ENCODE measurements around the gene MARCKS.

DNA sequence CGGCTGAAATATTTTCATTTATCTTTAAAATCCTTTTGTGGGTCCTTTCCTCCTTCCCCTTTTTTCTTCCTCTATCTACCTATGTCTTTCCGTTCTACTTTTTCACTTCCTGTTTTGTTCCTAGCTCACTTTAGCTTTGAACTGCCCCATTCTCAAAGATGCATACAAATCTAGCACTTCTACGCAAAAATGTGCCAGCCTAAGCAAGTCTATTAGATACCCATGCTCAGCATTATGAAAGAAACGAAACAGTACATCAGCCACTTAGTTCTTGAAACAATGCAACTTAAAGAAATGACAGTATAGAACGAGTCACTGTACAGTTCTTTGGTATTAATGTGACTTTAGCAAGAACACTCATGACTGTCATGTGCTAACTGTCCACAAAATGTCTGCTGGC lies 47.3 kb upstream of the MARCKS start:
- TF ChIP-seq, protein P1, sequence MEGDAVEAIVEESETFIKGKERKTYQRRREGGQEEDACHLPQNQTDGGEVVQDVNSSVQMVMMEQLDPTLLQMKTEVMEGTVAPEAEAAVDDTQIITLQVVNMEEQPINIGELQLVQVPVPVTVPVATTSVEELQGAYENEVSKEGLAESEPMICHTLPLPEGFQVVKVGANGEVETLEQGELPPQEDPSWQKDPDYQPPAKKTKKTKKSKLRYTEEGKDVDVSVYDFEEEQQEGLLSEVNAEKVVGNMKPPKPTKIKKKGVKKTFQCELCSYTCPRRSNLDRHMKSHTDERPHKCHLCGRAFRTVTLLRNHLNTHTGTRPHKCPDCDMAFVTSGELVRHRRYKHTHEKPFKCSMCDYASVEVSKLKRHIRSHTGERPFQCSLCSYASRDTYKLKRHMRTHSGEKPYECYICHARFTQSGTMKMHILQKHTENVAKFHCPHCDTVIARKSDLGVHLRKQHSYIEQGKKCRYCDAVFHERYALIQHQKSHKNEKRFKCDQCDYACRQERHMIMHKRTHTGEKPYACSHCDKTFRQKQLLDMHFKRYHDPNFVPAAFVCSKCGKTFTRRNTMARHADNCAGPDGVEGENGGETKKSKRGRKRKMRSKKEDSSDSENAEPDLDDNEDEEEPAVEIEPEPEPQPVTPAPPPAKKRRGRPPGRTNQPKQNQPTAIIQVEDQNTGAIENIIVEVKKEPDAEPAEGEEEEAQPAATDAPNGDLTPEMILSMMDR (IDR thresholded peaks at IDR 0.05): no peak
- TF ChIP-seq EP300 (IDR thresholded peaks at IDR 0.05; ENCODE audit: low read depth): no peak

Measured in transverse colon (tissue), 3 donors.